Muscle of arm (tissue), 12 donors: Measurements from ENCODE around the gene CDK5RAP3. TPM values are rescaled to one million over a fixed set of nuclear protein-coding genes. Genes with fewer than 3 reads are reported as not detected.
"Not testable (repeated sequence)": the region's sequence is repeated elsewhere in the genome, so short reads cannot be mapped to it uniquely, and the experiment has no call there.

Source experiments
- DNase-seq: peaks from one replicate; pipeline ENCODE4 v3.0.0-alpha.2; 2013
- polyA plus RNA-seq, 12 donors: library from polyadenylated mRNA; unstranded; fragments of 120-200 nt; gene quantifications; one replicate each; pipeline ENCODE4 v1.2.1, GENCODE V29; 2013; ENCODE audit not compliant: insufficient read length in 12 of 12

The CDK5RAP3 gene
- polyA plus RNA-seq, 12 donors: 66.0 to 120 (median 74.3) TPM; not detected in 1

GRCh38 chr17:47967607-47968252 lies 3.2 kb upstream of the CDK5RAP3 start:
- DNase-seq: no peak

DNA sequence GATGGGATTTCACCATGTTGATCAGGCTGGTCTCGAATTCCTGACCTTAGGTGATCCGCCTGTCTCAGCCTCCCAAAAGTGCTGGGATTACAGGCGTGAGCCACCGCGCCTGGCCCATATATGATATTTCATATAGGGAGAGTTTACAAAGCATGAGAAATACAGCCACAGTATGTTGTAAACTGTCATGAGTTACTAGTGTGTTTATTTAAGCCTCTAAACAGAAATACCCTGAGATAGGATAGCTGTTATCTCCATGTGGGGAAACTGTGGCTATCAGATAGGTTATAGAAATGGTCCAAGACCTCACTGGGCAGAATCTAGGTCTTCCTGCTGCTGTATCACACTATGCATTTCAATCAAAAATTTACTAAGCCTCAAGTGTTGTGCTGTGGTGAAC lies 2.1 kb upstream of the CDK5RAP3 start:
- DNase-seq: no peak

GRCh38 chr17:47969930-47970724 lies 786 bp upstream of the CDK5RAP3 start:
- no peak for DNase-seq

GRCh38 chr17:47973541-47973940 lies 2.6 kb downstream of the CDK5RAP3 start:
- DNase-seq: no peak

DNA sequence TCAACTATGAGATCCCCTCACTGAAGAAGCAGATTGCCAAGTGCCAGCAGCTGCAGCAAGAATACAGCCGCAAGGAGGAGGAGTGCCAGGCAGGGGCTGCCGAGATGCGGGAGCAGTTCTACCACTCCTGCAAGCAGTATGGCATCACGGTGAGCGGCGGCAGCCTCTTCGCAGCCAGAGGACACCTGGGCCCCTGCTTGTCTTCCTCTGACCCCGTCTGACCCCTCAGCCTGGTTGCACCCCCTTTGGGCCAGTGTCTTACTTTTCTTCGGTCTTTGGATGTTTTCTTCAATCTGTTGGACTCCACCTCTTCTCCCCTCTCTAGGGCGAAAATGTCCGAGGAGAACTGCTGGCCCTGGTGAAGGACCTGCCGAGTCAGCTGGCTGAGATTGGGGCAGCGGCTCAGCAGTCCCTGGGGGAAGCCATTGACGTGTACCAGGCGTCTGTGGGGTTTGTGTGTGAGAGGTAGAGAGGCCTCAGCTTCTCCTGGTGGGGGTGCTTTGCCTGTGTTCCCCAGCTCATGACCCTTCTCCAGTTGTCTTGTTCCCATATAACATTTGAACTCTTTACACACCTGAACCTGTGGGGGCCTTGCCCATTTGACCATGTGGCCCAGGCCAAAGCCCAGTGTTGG lies 4.4 kb downstream of the CDK5RAP3 start:
- DNase-seq: no peak

- no peak for DNase-seq
These were observed 4.9 kb downstream of the CDK5RAP3 start for GRCh38 chr17:47975823-47976205.

- peak; percentile 56 for DNase-seq
These were observed 7.4 kb downstream of the CDK5RAP3 start for GRCh38 chr17:47978324-47978723.

DNA sequence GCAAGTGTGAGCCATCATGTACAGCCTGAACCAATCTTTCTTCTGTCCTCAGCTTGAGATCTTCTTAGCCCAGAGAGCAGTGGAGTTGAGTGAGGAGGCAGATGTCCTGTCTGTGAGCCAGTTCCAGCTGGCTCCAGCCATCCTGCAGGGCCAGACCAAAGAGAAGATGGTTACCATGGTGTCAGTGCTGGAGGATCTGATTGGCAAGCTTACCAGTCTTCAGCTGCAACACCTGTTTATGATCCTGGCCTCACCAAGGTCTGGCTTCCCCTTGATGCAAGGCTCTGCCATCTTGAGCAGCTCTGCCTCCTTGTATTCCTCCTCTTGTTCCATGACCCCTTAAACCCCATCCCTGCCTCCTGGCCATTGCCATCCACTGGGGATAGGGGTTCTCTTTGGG lies 9.6 kb downstream of the CDK5RAP3 start:
- no peak for DNase-seq

DNA sequence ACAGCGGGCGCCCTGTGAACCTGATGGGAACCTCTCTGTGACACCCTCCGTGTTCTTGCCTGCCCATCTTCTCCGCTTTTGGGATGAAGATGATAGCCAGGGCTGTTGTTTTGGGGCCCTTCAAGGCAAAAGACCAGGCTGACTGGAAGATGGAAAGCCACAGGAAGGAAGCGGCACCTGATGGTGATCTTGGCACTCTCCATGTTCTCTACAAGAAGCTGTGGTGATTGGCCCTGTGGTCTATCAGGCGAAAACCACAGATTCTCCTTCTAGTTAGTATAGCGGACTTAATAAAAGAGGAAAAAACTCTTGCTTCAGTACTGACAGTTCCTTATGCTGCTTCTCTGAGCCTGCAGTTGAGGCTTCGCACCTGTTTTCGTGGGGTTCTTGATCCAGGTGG lies 10.5 kb downstream of the CDK5RAP3 start:
- DNase-seq: no peak

- no peak for DNase-seq
These were observed 11.2 kb downstream of the CDK5RAP3 start for GRCh38 chr17:47982091-47982617.

DNA sequence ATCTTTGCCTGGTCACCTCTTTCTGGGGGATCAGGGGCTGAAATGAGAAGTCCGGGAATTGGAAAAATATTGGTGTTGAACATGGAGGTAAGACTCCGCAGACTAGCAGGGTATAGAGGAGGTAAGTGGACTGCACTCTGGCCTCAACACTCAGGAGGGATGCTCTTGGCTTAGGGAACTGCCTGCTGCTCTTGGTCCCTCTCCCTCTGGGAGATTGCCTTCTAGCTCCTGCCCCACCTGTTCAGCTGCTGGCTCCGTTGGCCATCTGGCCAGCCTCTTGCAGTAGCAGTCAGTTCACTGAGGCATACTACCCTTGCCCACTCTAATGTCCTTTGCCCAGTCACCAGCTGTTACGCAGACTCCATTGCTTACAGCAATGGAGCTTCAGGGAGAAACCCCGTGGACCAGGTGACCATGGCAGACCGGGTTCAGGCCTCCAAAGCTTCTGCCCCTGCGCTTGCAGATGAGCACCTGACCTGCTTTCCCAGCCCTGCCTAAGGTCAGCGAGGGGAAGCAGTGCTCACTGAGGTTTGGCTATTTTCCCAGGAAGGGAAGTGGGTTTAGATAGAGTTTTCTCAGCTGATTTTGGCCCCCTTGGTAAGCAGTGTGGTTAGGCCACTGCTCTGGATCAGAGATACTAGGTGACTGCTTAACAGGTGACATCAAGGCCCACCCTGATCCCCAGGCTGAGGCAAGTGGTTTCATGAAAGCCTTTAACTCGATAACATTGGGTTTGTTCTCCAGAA lies 11.9 kb downstream of the CDK5RAP3 start:
- no peak for DNase-seq

- DNase-seq: no peak
These were observed 12.7 kb downstream of the CDK5RAP3 start for GRCh38 chr17:47983492-47984223.

- DNase-seq: no peak
These were observed 15.6 kb downstream of the CDK5RAP3 start for GRCh38 chr17:47986520-47986919.

DNA sequence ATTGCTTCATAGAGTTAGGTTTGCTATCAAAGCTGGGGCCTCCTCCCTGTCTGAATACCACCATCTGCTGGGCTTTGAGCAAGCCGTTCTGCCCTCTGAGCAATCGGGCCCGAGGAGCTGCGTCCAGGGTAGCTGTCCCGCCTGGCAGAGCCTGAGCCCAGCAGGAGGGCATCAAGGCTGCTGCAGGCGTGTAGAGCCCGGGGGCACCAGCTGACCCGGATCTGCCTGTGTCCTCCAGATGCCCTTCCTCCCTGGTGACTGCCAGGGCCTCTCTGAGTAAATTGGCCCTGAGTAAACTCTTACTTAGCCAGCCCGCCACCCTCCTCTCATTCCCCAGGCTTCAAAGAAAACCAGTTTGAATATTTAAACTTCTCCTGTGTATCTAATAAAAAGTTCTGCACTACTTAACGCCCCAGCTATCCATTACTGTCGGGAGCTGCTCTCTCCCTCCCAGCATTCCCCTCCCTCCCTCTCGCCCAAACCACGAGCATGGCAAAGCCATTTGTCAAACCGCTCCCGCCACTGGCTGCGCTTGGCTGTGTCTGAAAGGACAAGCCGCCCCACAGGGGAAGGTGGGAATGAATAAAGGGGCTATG lies 16.4 kb downstream of the CDK5RAP3 start:
- no peak for DNase-seq

- DNase-seq: not testable (repeated sequence)
These were observed 17.5 kb downstream of the CDK5RAP3 start for GRCh38 chr17:47988445-47988844.

DNA sequence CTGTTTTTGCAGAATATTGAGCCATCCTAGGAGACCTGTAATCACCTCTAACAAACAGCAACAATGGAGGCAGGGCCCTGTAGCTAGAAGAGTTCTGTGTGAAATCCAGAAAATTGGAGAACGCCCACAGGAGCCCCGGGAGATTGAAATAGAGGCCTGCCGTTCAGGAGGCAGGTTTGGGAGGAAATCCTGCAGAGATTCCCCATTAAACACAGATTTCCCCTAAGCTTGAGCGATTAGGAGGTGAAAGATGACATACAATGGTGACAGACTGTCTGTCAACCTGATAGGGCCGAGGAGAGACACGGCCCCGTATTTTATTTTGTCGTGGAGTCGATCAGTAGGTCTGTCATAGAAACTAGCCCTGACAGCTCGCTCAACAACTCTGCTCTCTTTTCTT lies 18.2 kb downstream of the CDK5RAP3 start:
- DNase-seq: no peak

DNA sequence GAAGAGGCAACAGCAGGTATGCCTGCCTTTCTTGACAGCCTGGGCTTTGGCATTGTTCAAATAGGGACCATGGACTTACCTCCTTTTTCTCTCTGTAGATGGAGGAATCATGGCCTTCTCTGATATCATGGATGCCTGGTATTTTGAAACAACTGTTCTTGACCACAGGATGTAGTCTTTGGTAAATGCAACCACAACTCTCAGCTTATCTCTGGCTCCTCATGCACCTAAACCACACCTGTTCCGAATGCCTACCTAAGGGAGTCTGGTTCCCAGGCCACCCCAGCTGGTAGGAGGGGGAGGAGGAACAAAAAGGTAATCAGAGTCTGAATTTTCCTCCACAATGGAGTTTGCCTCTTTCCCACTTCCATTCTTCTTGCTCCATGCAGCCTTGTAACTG lies 18.8 kb downstream of the CDK5RAP3 start:
- DNase-seq: no peak

DNA sequence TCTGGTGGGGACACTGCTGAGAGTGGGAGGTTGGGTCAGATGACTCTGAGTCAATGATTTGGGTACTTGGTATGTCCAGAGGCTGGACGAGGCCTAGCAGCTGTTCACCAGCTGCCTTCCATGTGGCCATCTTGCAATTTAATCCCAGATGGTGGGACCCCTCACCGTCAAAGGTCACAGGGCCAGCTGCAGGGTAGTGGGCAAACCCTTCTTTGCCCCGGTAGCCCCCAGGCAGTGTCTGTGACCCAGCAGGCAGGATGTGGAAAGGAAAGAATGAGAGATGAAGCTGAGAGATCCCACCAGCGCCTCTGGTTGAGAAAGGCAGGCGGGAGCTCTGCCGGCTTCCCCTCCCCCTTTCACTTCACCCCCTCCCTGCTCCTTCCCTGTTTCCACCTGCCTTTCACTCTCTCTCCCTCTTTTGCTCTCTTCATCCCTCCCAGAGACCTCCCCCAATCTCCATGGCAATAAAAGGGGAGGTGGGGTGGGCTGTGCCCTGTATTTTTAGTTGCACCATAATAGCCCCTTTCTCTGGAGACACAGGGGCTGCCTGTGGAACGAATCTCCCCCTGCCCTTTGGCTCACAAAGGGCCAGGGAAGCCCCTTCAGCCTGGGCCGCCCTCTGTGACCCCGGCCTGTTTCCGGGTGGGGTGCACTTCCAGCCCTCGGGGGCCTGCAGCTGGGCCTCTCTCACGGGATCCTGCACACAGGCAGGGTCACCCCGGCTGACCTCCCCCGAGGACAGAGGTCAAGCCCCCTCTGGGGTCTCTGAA lies 20.2 kb downstream of the CDK5RAP3 start:
- no peak for DNase-seq

GRCh38 chr17:47992216-47992615 lies 21.3 kb downstream of the CDK5RAP3 start:
- no peak for DNase-seq

GRCh38 chr17:47993031-47993564 lies 22.2 kb downstream of the CDK5RAP3 start:
- DNase-seq: no peak
